MM.1S (cell line): ENCODE measurements around the gene TMEFF1.

Experiments used
- EZH2 ChIP-seq: fragments of 300-600 bp; sonication (generic); optimal IDR thresholded peaks from 2 replicates; pipeline ENCODE3; 2017; ENCODE audit warnings: low read depth, mild to moderate bottlenecking, antibody characterized with exemption, low read length, mixed read lengths
- TF ChIP-seq, protein P1 (sequence below): fragments of 300-600 bp; sonication (generic); IDR thresholded peaks from 2 replicates; pipeline ENCODE4 v1.5.1; 2016; ENCODE audit warnings: antibody characterized with exemption, low read length, mixed read lengths

DNA sequence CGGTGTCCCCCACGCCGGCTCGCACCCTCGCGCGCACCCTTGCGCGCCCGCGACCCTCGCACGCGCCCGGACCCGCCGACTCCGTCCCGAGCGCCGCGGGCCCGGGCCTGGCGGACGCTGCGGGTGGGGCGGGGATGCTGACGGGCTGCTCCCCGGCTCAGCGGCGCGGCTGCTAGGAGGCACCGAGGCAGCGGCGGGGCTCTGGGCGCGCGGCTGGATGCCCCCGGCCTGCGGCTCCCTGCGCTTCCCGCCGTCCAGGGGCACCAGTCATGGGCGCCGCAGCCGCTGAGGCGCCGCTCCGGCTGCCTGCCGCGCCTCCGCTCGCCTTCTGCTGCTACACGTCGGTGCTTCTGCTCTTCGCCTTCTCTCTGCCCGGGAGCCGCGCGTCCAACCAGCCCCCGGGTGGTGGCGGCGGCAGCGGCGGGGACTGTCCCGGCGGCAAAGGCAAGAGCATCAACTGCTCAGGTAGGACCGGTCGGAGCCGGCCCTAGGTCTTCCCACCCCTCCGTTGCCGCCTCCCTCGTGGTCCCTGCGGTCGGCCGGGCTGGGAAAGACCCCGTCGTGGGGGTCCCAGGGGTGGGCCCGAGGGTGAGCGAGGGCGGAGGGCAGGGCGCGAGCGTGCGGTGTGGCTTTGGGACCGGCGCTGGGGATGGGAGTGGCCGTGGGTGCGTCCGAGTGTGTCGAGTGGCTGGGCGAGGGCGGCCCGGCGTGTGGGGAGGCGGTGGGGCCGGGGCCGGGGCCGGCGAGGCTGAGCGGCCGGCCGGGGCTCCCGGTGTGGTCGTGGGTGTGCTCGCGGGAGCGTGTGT, 530 bp downstream of the TMEFF1 start:
- TF ChIP-seq EZH2 = no peak
- TF ChIP-seq, protein P1, sequence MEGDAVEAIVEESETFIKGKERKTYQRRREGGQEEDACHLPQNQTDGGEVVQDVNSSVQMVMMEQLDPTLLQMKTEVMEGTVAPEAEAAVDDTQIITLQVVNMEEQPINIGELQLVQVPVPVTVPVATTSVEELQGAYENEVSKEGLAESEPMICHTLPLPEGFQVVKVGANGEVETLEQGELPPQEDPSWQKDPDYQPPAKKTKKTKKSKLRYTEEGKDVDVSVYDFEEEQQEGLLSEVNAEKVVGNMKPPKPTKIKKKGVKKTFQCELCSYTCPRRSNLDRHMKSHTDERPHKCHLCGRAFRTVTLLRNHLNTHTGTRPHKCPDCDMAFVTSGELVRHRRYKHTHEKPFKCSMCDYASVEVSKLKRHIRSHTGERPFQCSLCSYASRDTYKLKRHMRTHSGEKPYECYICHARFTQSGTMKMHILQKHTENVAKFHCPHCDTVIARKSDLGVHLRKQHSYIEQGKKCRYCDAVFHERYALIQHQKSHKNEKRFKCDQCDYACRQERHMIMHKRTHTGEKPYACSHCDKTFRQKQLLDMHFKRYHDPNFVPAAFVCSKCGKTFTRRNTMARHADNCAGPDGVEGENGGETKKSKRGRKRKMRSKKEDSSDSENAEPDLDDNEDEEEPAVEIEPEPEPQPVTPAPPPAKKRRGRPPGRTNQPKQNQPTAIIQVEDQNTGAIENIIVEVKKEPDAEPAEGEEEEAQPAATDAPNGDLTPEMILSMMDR = no peak
